ENCODE measurements around the gene PIERCE2. TPM values are rescaled to one million over a fixed set of nuclear protein-coding genes. Genes with fewer than 3 reads are reported as not detected.

PIERCE2 gene
- total RNA-seq, 1 experiment from 2014 or later, result 0.44 TPM

- H3K27me3 Mint-ChIP-seq (ENCODE audit: low read depth), result no peaks in the 10 kb centered on the region
- no peak overlapping the region for H3K4me2 ChIP-seq (ENCODE audit: insufficient read depth, insufficient read length, low read length)
- no peak overlapping the region for H2AFZ ChIP-seq (ENCODE audit: low read length)
- H4K5ac ChIP-seq (ENCODE audit: insufficient read length, low read depth, low read length), result no peak overlapping the region
- H3K23me2 ChIP-seq (ENCODE audit: insufficient read length, low read depth, low read length, poor library complexity, severe bottlenecking), result no peaks in the 10 kb centered on the region
- H3K9me3 ChIP-seq (ENCODE audit: control insufficient read depth, low read depth, low read length), result no peaks in the 10 kb centered on the region
- H4K8ac ChIP-seq (replicated peaks; ENCODE audit: insufficient read length, low read depth, low read length), result no peak overlapping the region
- TF ChIP-seq, protein P1, sequence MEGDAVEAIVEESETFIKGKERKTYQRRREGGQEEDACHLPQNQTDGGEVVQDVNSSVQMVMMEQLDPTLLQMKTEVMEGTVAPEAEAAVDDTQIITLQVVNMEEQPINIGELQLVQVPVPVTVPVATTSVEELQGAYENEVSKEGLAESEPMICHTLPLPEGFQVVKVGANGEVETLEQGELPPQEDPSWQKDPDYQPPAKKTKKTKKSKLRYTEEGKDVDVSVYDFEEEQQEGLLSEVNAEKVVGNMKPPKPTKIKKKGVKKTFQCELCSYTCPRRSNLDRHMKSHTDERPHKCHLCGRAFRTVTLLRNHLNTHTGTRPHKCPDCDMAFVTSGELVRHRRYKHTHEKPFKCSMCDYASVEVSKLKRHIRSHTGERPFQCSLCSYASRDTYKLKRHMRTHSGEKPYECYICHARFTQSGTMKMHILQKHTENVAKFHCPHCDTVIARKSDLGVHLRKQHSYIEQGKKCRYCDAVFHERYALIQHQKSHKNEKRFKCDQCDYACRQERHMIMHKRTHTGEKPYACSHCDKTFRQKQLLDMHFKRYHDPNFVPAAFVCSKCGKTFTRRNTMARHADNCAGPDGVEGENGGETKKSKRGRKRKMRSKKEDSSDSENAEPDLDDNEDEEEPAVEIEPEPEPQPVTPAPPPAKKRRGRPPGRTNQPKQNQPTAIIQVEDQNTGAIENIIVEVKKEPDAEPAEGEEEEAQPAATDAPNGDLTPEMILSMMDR (conservative IDR thresholded peaks at IDR 0.05), result no peak
- H3K4me1 Mint-ChIP-seq, result peaks cover 5 to 9% of the 10 kb centered on the region in 2 experiments; a peak in 2 of 4 replicates
- H3K56ac ChIP-seq (ENCODE audit: insufficient read length, low read depth, low read length), result no peak overlapping the region
- H4K20me1 ChIP-seq (ENCODE audit: control insufficient read depth, insufficient read depth, insufficient read length), result no peaks in the 10 kb centered on the region
- H3K27ac ChIP-seq (ENCODE audit: insufficient read length, low read depth, low read length), result no peak overlapping the region
- no peaks in the 10 kb centered on the region for H3K79me2 ChIP-seq (ENCODE audit: insufficient read depth, low read length)
- no peak overlapping the region for H3K18ac ChIP-seq (ENCODE audit: insufficient read length, low read depth, low read length)
- H3K36me3 Mint-ChIP-seq (ENCODE audit: insufficient read depth in 1 of 3, low read depth in 3 of 3), result no peaks in the 10 kb centered on the region
- H3K27me3 ChIP-seq (ENCODE audit: insufficient read depth, low read length), result no peaks in the 10 kb centered on the region
- no peak overlapping the region for H2BK12ac ChIP-seq (ENCODE audit: insufficient read length, low read depth, low read length)
- no peak overlapping the region for H3K23ac ChIP-seq (ENCODE audit: insufficient read length, low read depth, low read length)
- H3K27ac Mint-ChIP-seq, result no peak overlapping the region
- H3K4me1 ChIP-seq (ENCODE audit: insufficient read depth, low read length), result no peaks in the 10 kb centered on the region
- H3K9me3 Mint-ChIP-seq, result no peaks in the 10 kb centered on the region
- no peak overlapping the region for H3K4ac ChIP-seq (ENCODE audit: low read depth, low read length)
- no peak overlapping the region for H2AK5ac ChIP-seq (ENCODE audit: insufficient read length, low read length)
- H3T11ph ChIP-seq (ENCODE audit: low read length), result no peak overlapping the region
- H4K91ac ChIP-seq (ENCODE audit: insufficient read length, low read depth, low read length), result no peak overlapping the region
- no peak overlapping the region for H3K14ac ChIP-seq (ENCODE audit: insufficient read depth, low read length)
- H3K79me1 ChIP-seq (ENCODE audit: insufficient read depth, low read depth, low read length, poor library complexity, severe bottlenecking), result no peaks in the 10 kb centered on the region
- H3K9ac ChIP-seq (ENCODE audit: extremely low read depth, insufficient read length, low read length), result no peak overlapping the region
- H2BK5ac ChIP-seq (ENCODE audit: insufficient read length, low read length), result no peak overlapping the region
- DNase-seq, result no peak
- H2BK120ac ChIP-seq (ENCODE audit: low read depth, low read length, poor library complexity, severe bottlenecking), result no peak overlapping the region
- H2BK15ac ChIP-seq (ENCODE audit: low read depth, low read length), result no peak overlapping the region
- H2BK20ac ChIP-seq (ENCODE audit: low read depth, low read length, poor library complexity, severe bottlenecking), result no peak overlapping the region
- H3K4me3 Mint-ChIP-seq, result no peak overlapping the region
Measured at GRCh38 chr15:55420171-55420866, 12.0 kb downstream of the PIERCE2 start.
